Nephron (organoid): ENCODE measurements around the gene MMEL1.

Experiments used
- H3K27ac Mint-ChIP-seq, 3 experiments: 2 replicates each; pipeline ENCODE4 v1.8.0; 2020; ENCODE audit warnings: mixed read lengths in 3 of 3, mild to moderate bottlenecking in 2 of 3, moderate library complexity in 1 of 3
- H3K27me3 Mint-ChIP-seq: 2 replicates; pipeline ENCODE4 v1.8.0; 2021; ENCODE audit warnings: low read depth, mild to moderate bottlenecking, moderate library complexity, mixed read lengths
- H3K36me3 Mint-ChIP-seq: 2 replicates; pipeline ENCODE4 v1.8.0; 2020; ENCODE audit warnings: low read depth, mixed read lengths
- H3K4me1 Mint-ChIP-seq: 2 replicates; pipeline ENCODE4 v1.8.0; 2020; ENCODE audit warnings: mixed read lengths
- H3K4me3 Mint-ChIP-seq, 3 experiments: 2 replicates each; pipeline ENCODE4 v1.8.0; 2020; ENCODE audit warnings: mild to moderate bottlenecking in 3 of 3, mixed read lengths in 3 of 3, moderate library complexity in 2 of 3
- H3K9me3 Mint-ChIP-seq: 2 replicates; pipeline ENCODE4 v1.8.0; 2020; ENCODE audit warnings: mixed read lengths
- CTCF ChIP-seq, 3 experiments: fragments of 200-600 bp; sonication (generic); IDR thresholded peaks; one replicate each; pipeline ENCODE4 v1.5.0; 2021; ENCODE audit warnings: antibody characterized with exemption in 3 of 3; ENCODE audit not compliant: unreplicated experiment in 3 of 3

MMEL1 gene

DNA sequence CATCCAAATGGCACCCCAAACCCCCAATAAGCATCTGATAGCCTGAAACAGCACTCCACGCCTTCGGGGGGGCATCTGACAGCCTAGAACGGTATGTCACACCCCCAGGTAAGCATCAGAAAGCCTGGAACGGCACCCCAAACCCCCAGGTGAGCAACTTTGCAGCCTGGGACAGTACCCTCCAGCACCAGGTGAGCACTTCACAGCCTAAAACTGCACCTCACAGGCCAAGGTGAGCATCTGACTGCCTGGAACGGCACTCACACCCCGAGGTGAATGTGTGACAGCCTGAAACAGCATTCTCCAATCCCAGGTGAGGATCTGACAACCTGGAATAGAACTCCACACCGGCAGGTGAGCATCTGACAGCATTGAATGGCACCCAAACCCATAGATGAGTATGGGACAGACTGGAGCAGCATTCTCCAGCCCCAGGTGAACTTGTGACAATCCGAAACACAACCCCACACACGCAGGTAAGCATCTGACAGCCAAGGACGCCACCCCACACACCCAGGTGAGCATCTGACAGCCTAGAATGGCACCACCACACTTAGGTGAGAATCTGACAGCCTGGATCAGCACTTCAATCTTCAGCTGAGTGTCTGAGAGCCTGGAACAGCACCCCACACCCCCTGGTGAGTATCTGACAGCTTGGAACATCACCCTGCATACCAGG lies 18.3 kb upstream of the MMEL1 start:
- Mint-ChIP-seq H3K36me3 (peaks cover 8% of the 10 kb centered on the region), H3K4me3 (no peak overlapping the region), H3K9me3 (peaks cover 46% of the 10 kb centered on the region), H3K27ac (no peak overlapping the region), H3K4me1 (no peaks in the 10 kb centered on the region), H3K27me3 (peaks cover 24% of the 10 kb centered on the region)
- no peak for TF ChIP-seq CTCF (IDR thresholded peaks at IDR 0.05; ENCODE audit: unreplicated experiment in 3 of 3)

GRCh38 chr1:2646837-2647236 lies 14.0 kb upstream of the MMEL1 start:
- no peak overlapping the region for H3K27ac Mint-ChIP-seq
- H3K36me3 Mint-ChIP-seq, result peaks cover 4% of the 10 kb centered on the region
- H3K4me1 Mint-ChIP-seq, result peaks cover 5% of the 10 kb centered on the region
- peaks cover 8% of the 10 kb centered on the region for H3K27me3 Mint-ChIP-seq
- peaks cover 17% of the 10 kb centered on the region for H3K9me3 Mint-ChIP-seq
- TF ChIP-seq CTCF (IDR thresholded peaks at IDR 0.05; ENCODE audit: unreplicated experiment in 3 of 3), result no peak
- H3K4me3 Mint-ChIP-seq, result peak overlapping the region in 2 of 3 experiments; percentile 19 to 30

DNA sequence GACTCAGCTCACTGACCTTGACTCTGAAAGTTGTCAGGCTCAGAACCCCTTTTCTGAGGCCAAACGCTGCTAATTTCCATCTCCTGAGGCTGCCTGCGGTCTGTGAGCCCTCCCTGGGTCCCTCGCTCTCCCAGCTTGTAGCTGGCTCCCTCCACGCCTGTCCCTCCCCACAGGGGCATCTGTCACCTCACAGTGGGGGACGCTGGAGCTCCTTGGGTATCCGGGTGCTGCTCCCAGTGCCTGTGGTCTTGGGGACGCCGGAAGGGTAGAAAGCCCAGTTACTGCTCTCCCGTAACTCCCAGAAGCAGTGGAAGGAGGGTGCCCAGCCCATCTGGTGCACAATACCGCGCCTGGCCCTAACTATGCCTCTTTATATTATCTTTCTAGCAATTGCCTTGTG lies 13.0 kb upstream of the MMEL1 start:
- H3K27ac Mint-ChIP-seq, result no peak overlapping the region
- peaks cover 4% of the 10 kb centered on the region for H3K36me3 Mint-ChIP-seq
- peak overlapping the region; percentile 54 to 66 (median 56) for H3K4me3 Mint-ChIP-seq
- H3K9me3 Mint-ChIP-seq, result peaks cover 17% of the 10 kb centered on the region
- peaks cover 5% of the 10 kb centered on the region for H3K27me3 Mint-ChIP-seq
- no peak for TF ChIP-seq CTCF (IDR thresholded peaks at IDR 0.05; ENCODE audit: unreplicated experiment in 3 of 3)
- H3K4me1 Mint-ChIP-seq, result peaks cover 5% of the 10 kb centered on the region

DNA sequence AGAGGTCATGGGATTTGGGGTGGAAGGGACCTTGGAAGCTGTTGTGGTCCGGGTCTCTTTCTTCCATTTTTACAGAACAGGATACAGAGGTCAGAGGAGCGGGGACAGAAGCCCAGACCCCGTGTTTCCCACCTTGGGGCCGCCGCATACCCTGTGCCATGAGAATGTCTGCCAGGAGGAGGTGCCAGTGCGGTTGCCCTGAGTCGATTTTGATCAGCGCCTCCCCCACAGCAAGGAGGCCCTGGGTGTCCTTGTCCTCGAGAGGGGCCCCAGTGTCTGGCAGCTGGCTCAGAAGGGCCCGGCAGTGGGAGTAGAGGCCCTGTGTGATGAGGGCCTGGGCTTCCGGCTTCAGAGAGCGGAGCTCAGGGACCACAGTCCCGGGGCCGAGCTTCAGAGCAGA lies 12.3 kb upstream of the MMEL1 start:
- Mint-ChIP-seq H3K4me1 (peaks cover 5% of the 10 kb centered on the region), H3K9me3 (peaks cover 17% of the 10 kb centered on the region), H3K4me3 (no peak overlapping the region), H3K27me3 (peaks cover 5% of the 10 kb centered on the region), H3K36me3 (peaks cover 4% of the 10 kb centered on the region), H3K27ac (no peak overlapping the region)
- no peak for TF ChIP-seq CTCF (IDR thresholded peaks at IDR 0.05; ENCODE audit: unreplicated experiment in 3 of 3)

DNA sequence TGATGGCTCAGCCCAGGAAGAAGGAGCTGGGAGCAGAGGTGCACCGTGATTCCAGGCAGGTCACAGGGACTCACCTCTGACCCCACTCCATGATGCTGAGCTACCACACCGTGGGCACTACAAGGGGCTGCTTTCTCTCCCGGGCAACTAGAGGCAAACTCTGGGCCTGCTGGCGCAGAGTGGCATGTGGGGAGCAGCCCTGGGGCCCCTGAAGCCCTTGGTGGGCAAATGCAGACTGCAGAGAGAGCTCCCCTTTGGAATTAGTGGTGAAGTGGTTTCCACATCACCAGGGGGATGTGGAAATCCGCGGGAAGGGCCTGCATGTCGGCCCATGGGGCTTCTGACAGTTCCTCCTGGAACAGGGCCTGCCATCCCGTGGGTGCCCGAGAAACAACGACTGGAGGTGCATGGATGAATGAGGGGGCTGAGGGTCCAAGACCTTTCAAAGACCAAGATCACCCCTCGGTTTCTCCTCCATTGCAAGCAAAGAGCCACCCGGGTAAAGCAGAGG lies 11.8 kb upstream of the MMEL1 start:
- Mint-ChIP-seq H3K27ac (no peak overlapping the region), H3K36me3 (peaks cover 4% of the 10 kb centered on the region), H3K9me3 (peaks cover 17% of the 10 kb centered on the region), H3K4me1 (peaks cover 5% of the 10 kb centered on the region), H3K4me3 (peak overlapping the region in 2 of 3 experiments; percentile 84 to 87), H3K27me3 (peaks cover 5% of the 10 kb centered on the region)
- TF ChIP-seq CTCF (IDR thresholded peaks at IDR 0.05; ENCODE audit: unreplicated experiment in 3 of 3), result no peak

DNA sequence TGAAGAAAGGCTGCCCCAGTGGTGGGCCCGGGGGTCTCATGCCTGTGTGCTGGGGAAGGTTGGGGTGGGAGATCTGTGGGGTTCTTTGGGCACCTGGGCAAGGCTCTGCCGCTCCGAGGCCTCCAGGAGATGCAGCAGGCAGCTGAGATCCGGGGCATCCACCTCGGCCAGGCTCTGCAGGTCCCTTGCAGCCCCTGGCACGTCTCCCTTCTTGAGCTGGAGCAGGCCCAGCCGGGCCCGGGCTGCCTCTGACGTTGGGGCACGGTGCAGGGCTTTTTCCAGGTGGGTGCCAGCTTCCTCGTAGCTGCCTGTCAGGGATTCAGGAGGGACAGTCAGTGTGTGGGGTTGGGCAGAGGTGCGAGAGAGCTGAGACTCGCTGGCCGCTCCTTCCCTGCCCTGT lies 11.4 kb upstream of the MMEL1 start:
- Mint-ChIP-seq H3K27me3 (peaks cover 5% of the 10 kb centered on the region), H3K36me3 (peaks cover 4% of the 10 kb centered on the region), H3K27ac (no peak overlapping the region), H3K4me1 (peaks cover 5% of the 10 kb centered on the region), H3K4me3 (peak overlapping the region; percentile 84 to 87 (median 85)), H3K9me3 (peaks cover 17% of the 10 kb centered on the region)
- TF ChIP-seq CTCF (IDR thresholded peaks at IDR 0.05; ENCODE audit: unreplicated experiment in 3 of 3), result no peak
